Tibial artery (tissue), 4 donors: ENCODE measurements around the gene PARK7.
A peak's percentile ranks its signal among the peaks of the same experiment; 100 is the strongest.

ENCODE experiments used
- DNase-seq, 2 donors: peaks; one replicate each; pipeline ENCODE4 v3.0.0-alpha.2; 2019
- H3K27ac ChIP-seq, 2 donors: fragments of 200-600 bp; sonication (generic) in 1 of 2; 1 replicate in 1 of 2; 2 replicates in 1 of 2; pipeline ENCODE4 v1.5.1; 2018 to 2019; ENCODE audit warnings: mild to moderate bottlenecking in 1 of 2
- H3K27me3 ChIP-seq, 2 donors: fragments of 200-600 bp; sonication (generic) in 1 of 2; one replicate each; pipeline versions ENCODE4 v1.5.1 to v1.6.0; 2016 to 2019
- H3K36me3 ChIP-seq, 3 donors: fragments of 200-600 bp; sonication (generic) in 2 of 3; one replicate each; pipeline ENCODE4 v1.5.1; 2016 to 2019; ENCODE audit warnings: mild to moderate bottlenecking in 2 of 3
- H3K4me1 ChIP-seq, 4 donors: fragments of 200-600 bp; sonication (generic) in 2 of 4; 1 replicate in 3 of 4; 2 replicates in 1 of 4; pipeline ENCODE4 v1.5.1; 2016 to 2019
- H3K4me3 ChIP-seq, 2 donors: fragments of 200-600 bp; sonication (generic) in 1 of 2; 1 replicate in 1 of 2; 2 replicates in 1 of 2; pipeline ENCODE4 v1.5.1; 2018 to 2019; ENCODE audit warnings: mild to moderate bottlenecking in 2 of 2
- H3K9me3 ChIP-seq, 3 donors: fragments of 200-600 bp; sonication (generic) in 1 of 3; one replicate each; pipeline ENCODE4 v1.5.1; 2016 to 2019
- intact Hi-C: fragments of 100-400 bp; cut with DNase I; formaldehyde crosslinking; loops from one replicate; pipeline ENCODE4 v1.15.0; 2023; ENCODE audit warnings: low total_unique reads
- TF ChIP-seq, protein P1 (sequence below), 2 experiments: fragments of 200-600 bp in 1 of 2; fragments of 450-650 bp in 1 of 2; IDR thresholded peaks; one replicate each; pipeline ENCODE4 v1.5.1; 2017 to 2019; ENCODE audit warnings: antibody characterized with exemption in 2 of 2, mild to moderate bottlenecking in 1 of 2, moderate library complexity in 1 of 2

The PARK7 gene

GRCh38 chr1:7987528-7987927 is 26.0 kb downstream of the PARK7 start:
- no peaks in the 10 kb centered on the region for H3K9me3 ChIP-seq
- intact Hi-C loops, result no loop called here
- peaks cover 0 to 15% (median 8%) of the 10 kb centered on the region in 4 donors for H3K4me1 ChIP-seq
- H3K4me3 ChIP-seq, result no peak overlapping the region
- DNase-seq, result no peak
- TF ChIP-seq, protein P1, sequence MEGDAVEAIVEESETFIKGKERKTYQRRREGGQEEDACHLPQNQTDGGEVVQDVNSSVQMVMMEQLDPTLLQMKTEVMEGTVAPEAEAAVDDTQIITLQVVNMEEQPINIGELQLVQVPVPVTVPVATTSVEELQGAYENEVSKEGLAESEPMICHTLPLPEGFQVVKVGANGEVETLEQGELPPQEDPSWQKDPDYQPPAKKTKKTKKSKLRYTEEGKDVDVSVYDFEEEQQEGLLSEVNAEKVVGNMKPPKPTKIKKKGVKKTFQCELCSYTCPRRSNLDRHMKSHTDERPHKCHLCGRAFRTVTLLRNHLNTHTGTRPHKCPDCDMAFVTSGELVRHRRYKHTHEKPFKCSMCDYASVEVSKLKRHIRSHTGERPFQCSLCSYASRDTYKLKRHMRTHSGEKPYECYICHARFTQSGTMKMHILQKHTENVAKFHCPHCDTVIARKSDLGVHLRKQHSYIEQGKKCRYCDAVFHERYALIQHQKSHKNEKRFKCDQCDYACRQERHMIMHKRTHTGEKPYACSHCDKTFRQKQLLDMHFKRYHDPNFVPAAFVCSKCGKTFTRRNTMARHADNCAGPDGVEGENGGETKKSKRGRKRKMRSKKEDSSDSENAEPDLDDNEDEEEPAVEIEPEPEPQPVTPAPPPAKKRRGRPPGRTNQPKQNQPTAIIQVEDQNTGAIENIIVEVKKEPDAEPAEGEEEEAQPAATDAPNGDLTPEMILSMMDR (IDR thresholded peaks at IDR 0.05), result no peak
- no peaks in the 10 kb centered on the region for H3K27me3 ChIP-seq
- no peak overlapping the region for H3K27ac ChIP-seq
- H3K36me3 ChIP-seq, result peaks cover 41 to 54% (median 49%) of the 10 kb centered on the region in 3 donors

- intact Hi-C loops, result no loop called here
These were observed 27.1 kb downstream of the PARK7 start for GRCh38 chr1:7988576-7988975.

GRCh38 chr1:7989762-7990428 is 28.4 kb downstream of the PARK7 start:
- Histone ChIP-seq H3K27me3 (no peaks in the 10 kb centered on the region), H3K9me3 (no peaks in the 10 kb centered on the region), H3K4me3 (no peak overlapping the region), H3K36me3 (peaks cover 23 to 35% (median 29%) of the 10 kb centered on the region in 3 donors), H3K4me1 (peaks cover 0 to 10% (median 5%) of the 10 kb centered on the region in 4 donors), H3K27ac (peak overlapping the region in 1 of 2 donors; percentile 21)
- intact Hi-C loops, result no loop called here
- TF ChIP-seq, protein P1 (IDR thresholded peaks at IDR 0.05), result no peak
- peak in 1 of 2 donors; percentile 66 for DNase-seq

More at GRCh38 chr1:7988576-7988975, 27.1 kb downstream of the PARK7 start:
- Histone ChIP-seq H3K27ac (peak overlapping the region in 1 of 2 donors; percentile 21), H3K36me3 (peaks cover 34 to 49% (median 43%) of the 10 kb centered on the region in 3 donors), H3K4me1 (peaks cover 0 to 10% (median 5%) of the 10 kb centered on the region in 4 donors), H3K27me3 (no peaks in the 10 kb centered on the region), H3K4me3 (no peak overlapping the region), H3K9me3 (no peaks in the 10 kb centered on the region)
- TF ChIP-seq, protein P1 (IDR thresholded peaks at IDR 0.05), result no peak
- no peak for DNase-seq

DNA sequence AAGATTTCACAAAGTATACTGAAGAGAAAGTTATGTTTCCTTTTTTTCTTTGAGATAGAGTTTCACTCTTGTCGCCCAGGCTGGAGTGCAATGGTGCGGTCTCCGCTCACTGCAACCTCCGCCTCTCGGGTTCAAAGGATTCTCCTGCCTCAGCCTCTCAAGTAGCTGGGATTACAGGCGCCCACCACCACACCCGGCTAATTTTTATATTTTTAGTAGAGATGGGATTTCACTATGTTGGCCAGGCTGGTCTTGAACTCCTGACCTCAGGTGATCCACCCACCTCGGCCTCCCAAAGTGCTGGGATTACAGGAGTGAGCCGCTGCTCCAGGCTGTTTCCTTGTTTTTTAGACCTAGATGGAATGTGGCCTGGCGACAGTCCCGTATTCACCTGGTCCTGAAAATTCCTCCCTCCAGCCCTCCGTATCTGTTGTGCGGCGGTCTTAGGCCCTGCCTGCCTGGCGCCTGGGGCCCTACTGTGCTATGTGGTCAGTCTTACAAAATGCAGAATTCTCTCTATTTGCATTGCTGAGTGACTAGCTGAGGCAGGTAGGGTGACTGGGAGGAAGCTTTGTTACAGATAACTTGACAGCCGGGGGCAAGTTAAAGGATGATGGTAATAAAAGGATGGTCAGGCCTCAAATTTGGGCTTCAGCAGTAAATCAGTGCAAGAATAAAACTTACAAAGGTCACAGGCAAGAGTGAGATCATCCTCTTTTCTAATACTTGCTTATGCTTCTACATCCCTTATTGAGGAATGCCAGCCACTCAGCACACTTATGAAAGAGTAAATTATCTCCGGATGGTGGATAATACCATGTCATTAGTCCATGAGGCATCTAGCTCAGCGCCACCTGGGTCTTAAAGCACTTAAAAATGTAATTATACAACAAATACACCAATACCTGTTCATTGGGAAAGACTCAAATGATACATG is 30.3 kb downstream of the PARK7 start:
- no peaks in the 10 kb centered on the region for H3K27me3 ChIP-seq
- H3K4me3 ChIP-seq, result no peak overlapping the region
- no peaks in the 10 kb centered on the region for H3K9me3 ChIP-seq
- DNase-seq, result no peak
- TF ChIP-seq, protein P1 (IDR thresholded peaks at IDR 0.05), result no peak
- H3K27ac ChIP-seq, result no peak overlapping the region
- peaks cover 8 to 17% (median 11%) of the 10 kb centered on the region in 3 donors for H3K36me3 ChIP-seq
- peaks cover 0 to 10% (median 5%) of the 10 kb centered on the region in 4 donors for H3K4me1 ChIP-seq
- intact Hi-C loops, result no loop called here

DNA sequence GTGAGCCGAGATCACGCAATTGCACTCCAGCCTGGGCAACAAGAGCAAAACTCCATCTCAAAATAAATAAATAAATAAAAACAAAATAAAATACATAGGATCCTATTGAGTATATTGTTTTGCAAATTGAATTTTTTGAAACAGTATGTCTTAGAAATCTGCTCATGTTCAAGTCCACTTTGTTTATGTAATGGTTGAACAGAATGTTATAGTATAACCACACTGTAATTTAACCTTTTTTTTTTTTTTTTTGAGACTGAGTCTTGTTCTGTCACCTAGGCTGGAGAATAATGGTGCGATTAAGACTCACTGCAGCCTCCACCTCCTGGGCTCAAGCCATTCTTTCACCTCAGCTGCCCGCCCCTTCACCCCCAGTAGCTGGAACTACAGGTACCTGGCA is 31.4 kb downstream of the PARK7 start:
- no peaks in the 10 kb centered on the region for H3K27me3 ChIP-seq
- TF ChIP-seq, protein P1 (IDR thresholded peaks at IDR 0.05), result no peak
- H3K27ac ChIP-seq, result no peak overlapping the region
- no peak overlapping the region for H3K4me3 ChIP-seq
- DNase-seq, result no peak
- intact Hi-C loops, result no loop called here
- no peaks in the 10 kb centered on the region for H3K9me3 ChIP-seq
- peaks cover 2 to 5% (median 3%) of the 10 kb centered on the region in 3 donors for H3K36me3 ChIP-seq
- H3K4me1 ChIP-seq, result peaks cover 0 to 10% (median 5%) of the 10 kb centered on the region in 4 donors
